ENCODE data around the gene ADAM8.

DNA sequence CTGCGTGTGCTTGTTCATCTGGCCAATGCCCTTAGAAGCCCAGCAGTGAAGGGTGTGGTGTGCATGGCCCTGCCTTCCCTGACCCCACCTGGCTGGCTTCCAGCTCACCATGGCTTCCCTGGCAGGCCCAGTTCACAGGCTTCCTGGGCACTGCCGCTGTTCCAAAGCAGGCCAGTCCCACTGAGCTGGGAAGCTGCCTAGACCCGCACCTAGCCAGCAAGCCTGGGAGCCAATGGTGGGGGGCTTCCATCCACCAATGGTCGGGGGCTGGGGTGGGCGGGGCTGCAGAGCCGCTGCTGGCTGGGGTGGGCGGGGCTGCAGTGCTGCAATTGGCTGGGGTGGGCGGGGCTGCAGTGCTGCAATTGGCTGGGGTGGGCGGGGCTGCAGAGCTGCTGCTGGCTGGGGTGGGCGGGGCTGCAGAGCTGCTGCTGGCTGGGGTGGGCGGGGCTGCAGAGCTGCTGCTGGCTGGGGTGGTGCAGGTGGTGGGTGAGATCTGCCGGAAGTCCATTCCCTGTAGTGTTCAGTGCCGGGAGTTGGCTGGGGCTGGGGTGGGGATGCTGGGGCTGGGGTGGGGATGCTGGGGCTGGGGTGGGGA is 47.6 kb upstream of the ADAM8 start:
- TF ChIP-seq POLR2AphosphoS5 (IDR thresholded peaks at IDR 0.05; ENCODE audit: low read depth, low read length), result no peak
- TF ChIP-seq TAF1 (IDR thresholded peaks at IDR 0.05; ENCODE audit: low read depth, low read length), result no peak
- TF ChIP-seq POLR2A (IDR thresholded peaks at IDR 0.05; ENCODE audit: low read depth, low read length), result no peak
- TF ChIP-seq POU2F2 (IDR thresholded peaks at IDR 0.05; ENCODE audit: low read depth, low read length), result no peak
